HepG2 (cell line): Measurements from ENCODE around the gene FSCN2. TPM values are rescaled to one million over a fixed set of nuclear protein-coding genes. Genes with fewer than 3 reads are reported as not detected.
A peak's percentile ranks its signal among the peaks of the same experiment; 100 is the strongest.

Source experiments
- CENPT ChIP-seq: sonication (generic); formaldehyde crosslinking; IDR thresholded peaks from 2 replicates; pipeline ENCODE4 v1.8.0; 2022; ENCODE audit warnings: low read depth, mild to moderate bottlenecking, moderate library complexity, missing genetic modification reagents
- HOXA7 ChIP-seq: sonication (generic); formaldehyde crosslinking; IDR thresholded peaks from 2 replicates; pipeline ENCODE4 v1.8.1; 2022; ENCODE audit warnings: mild to moderate bottlenecking, missing genetic modification reagents, moderate library complexity
- MLX ChIP-seq: IDR thresholded peaks from 2 replicates; pipeline ENCODE4 v1.6.1; 2016
- NFAT5 ChIP-seq: sonication (generic); formaldehyde crosslinking; IDR thresholded peaks from 2 replicates; pipeline ENCODE4 v1.4.0; 2020; ENCODE audit warnings: missing genetic modification reagents
- RBFOX2 ChIP-seq: fragments of 200-400 bp; formaldehyde crosslinking; IDR thresholded peaks from 2 replicates; pipeline ENCODE4 v1.6.1; 2017; ENCODE audit warnings: low read depth, mild to moderate bottlenecking, low read length
- ZNF354B ChIP-seq: sonication (generic); formaldehyde crosslinking; IDR thresholded peaks from 2 replicates; pipeline ENCODE4 v1.8.0; 2022; ENCODE audit warnings: mild to moderate bottlenecking, missing genetic modification reagents
- ZNF777 ChIP-seq: sonication (generic); formaldehyde crosslinking; IDR thresholded peaks from 2 replicates; pipeline ENCODE4 v1.4.0; 2020; ENCODE audit warnings: missing genetic modification reagents
- ZNF878 ChIP-seq: sonication (generic); formaldehyde crosslinking; IDR thresholded peaks from 2 replicates; pipeline ENCODE4 v1.8.1; 2023; ENCODE audit warnings: mild to moderate bottlenecking, missing genetic modification reagents, moderate library complexity
- polyA plus RNA-seq, 8 experiments: library from polyadenylated mRNA; depleted of rRNA in 3 of 8; stranded (reverse) in 7 of 8; unstranded in 1 of 8; fragments of >200 nt; fragmentation: Illumina TruSeq in 4 of 8; extraction: Trizol in 4 of 8; gene quantifications; 2 replicates each; pipeline versions ENCODE4 v1.2.1 to v1.2.3, GENCODE V29; 2011 to 2016; ENCODE audit warnings: low read depth in 4 of 8, missing spikeins in 1 of 8, mixed read lengths in 1 of 8; ENCODE audit not compliant: insufficient read depth in 1 of 8
- total RNA-seq, 5 experiments: library from RNA; depleted of rRNA; stranded (reverse); fragments of >200 nt; fragmentation: Illumina TruSeq; extraction: Trizol; gene quantifications; 2 replicates each; pipeline ENCODE4 v1.2.3, GENCODE V29; 2016; ENCODE audit warnings: low read depth in 1 of 5
- TF ChIP-seq, protein P1 (sequence below): sonication (generic); formaldehyde crosslinking; conservative IDR thresholded peaks from 2 replicates; pipeline ENCODE4 v1.4.0; 2020; ENCODE audit warnings: mild to moderate bottlenecking, missing genetic modification reagents, moderate library complexity
- TF ChIP-seq, protein P2 (sequence below): sonication (generic); formaldehyde crosslinking; IDR thresholded peaks from 2 replicates; pipeline ENCODE4 v1.9.0; 2022; ENCODE audit warnings: missing genetic modification reagents, mild to moderate bottlenecking, borderline replicate concordance
- TF ChIP-seq, protein P3 (sequence below): sonication (generic); formaldehyde crosslinking; IDR thresholded peaks from 2 replicates; pipeline ENCODE4 v1.4.0; 2020; ENCODE audit warnings: missing genetic modification reagents

FSCN2 gene
- total and polyA plus RNA-seq, 2 of the 13 experiments (the other 11 are each of a cell fraction or from before 2014, with no cell fraction given) = 0.09 TPM; not detected in 1

DNA sequence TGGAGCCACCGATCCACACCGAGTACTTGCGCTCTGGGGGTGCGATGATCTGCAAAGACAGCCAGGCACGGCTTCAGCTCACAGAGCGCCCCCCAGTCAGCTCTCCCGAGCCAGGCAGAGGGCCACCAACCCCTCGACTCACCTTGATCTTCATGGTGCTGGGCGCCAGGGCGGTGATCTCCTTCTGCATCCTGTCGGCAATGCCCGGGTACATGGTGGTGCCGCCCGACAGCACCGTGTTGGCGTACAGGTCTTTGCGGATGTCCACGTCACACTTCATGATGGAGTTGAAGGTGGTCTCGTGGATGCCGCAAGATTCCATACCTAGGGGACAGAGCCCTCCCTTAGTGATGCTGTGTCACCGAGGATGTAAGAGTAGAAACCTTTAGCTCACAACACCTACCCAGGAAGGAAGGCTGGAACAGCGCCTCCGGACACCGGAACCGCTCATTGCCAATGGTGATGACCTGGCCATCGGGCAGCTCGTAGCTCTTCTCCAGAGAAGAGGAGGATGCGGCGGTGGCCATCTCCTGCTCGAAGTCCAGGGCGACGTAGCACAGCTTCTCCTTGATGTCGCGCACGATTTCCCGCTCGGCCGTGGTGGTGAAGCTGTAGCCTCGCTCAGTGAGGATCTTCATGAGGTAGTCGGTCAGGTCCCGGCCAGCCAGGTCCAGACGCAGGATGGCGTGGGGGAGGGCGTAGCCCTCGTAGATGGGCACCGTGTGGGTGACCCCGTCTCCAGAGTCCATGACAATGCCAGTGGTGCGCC is 17.2 kb upstream of the FSCN2 start (continued):
- TF ChIP-seq, protein P1, sequence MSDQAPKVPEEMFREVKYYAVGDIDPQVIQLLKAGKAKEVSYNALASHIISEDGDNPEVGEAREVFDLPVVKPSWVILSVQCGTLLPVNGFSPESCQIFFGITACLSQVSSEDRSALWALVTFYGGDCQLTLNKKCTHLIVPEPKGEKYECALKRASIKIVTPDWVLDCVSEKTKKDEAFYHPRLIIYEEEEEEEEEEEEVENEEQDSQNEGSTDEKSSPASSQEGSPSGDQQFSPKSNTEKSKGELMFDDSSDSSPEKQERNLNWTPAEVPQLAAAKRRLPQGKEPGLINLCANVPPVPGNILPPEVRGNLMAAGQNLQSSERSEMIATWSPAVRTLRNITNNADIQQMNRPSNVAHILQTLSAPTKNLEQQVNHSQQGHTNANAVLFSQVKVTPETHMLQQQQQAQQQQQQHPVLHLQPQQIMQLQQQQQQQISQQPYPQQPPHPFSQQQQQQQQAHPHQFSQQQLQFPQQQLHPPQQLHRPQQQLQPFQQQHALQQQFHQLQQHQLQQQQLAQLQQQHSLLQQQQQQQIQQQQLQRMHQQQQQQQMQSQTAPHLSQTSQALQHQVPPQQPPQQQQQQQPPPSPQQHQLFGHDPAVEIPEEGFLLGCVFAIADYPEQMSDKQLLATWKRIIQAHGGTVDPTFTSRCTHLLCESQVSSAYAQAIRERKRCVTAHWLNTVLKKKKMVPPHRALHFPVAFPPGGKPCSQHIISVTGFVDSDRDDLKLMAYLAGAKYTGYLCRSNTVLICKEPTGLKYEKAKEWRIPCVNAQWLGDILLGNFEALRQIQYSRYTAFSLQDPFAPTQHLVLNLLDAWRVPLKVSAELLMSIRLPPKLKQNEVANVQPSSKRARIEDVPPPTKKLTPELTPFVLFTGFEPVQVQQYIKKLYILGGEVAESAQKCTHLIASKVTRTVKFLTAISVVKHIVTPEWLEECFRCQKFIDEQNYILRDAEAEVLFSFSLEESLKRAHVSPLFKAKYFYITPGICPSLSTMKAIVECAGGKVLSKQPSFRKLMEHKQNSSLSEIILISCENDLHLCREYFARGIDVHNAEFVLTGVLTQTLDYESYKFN (CRISPR knock-in tag) = 0 out of 2 replicates have a peak, but pooled peaks have one; percentile 8
- no peak for TF ChIP-seq NFAT5 (CRISPR knock-in tag)
- TF ChIP-seq RBFOX2 = peak; percentile 80
- TF ChIP-seq ZNF354B = no peak
- 0 out of 2 replicates have a peak, but pooled peaks have one; percentile 32 for TF ChIP-seq CENPT (CRISPR knock-in tag)
- TF ChIP-seq MLX (CRISPR knock-in tag) = no peak
- no peak for TF ChIP-seq HOXA7 (CRISPR knock-in tag)
- TF ChIP-seq, protein P2, sequence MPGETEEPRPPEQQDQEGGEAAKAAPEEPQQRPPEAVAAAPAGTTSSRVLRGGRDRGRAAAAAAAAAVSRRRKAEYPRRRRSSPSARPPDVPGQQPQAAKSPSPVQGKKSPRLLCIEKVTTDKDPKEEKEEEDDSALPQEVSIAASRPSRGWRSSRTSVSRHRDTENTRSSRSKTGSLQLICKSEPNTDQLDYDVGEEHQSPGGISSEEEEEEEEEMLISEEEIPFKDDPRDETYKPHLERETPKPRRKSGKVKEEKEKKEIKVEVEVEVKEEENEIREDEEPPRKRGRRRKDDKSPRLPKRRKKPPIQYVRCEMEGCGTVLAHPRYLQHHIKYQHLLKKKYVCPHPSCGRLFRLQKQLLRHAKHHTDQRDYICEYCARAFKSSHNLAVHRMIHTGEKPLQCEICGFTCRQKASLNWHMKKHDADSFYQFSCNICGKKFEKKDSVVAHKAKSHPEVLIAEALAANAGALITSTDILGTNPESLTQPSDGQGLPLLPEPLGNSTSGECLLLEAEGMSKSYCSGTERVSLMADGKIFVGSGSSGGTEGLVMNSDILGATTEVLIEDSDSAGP (CRISPR knock-in tag) = peak; percentile 39; the same call in 1 of the 2 replicates
- no peak for TF ChIP-seq ZNF878 (CRISPR knock-in tag)
- TF ChIP-seq, protein P3, sequence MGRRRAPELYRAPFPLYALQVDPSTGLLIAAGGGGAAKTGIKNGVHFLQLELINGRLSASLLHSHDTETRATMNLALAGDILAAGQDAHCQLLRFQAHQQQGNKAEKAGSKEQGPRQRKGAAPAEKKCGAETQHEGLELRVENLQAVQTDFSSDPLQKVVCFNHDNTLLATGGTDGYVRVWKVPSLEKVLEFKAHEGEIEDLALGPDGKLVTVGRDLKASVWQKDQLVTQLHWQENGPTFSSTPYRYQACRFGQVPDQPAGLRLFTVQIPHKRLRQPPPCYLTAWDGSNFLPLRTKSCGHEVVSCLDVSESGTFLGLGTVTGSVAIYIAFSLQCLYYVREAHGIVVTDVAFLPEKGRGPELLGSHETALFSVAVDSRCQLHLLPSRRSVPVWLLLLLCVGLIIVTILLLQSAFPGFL (CRISPR knock-in tag) = no peak
- TF ChIP-seq ZNF777 (CRISPR knock-in tag) = no peak
